AG09319 (cell line): ENCODE data around the gene NOL9.

Experiments
- DNase-seq: peaks from one replicate; pipeline ENCODE4 v3.0.0-alpha.2; 2010; ENCODE audit warnings: low read depth; ENCODE audit errors: extremely low read depth
- TF ChIP-seq, protein P1 (sequence below): IDR thresholded peaks from 2 replicates; pipeline ENCODE4 v1.5.1; 2011; ENCODE audit warnings: low read depth, mild to moderate bottlenecking, inconsistent platforms, low read length, moderate library complexity

NOL9 gene

DNA sequence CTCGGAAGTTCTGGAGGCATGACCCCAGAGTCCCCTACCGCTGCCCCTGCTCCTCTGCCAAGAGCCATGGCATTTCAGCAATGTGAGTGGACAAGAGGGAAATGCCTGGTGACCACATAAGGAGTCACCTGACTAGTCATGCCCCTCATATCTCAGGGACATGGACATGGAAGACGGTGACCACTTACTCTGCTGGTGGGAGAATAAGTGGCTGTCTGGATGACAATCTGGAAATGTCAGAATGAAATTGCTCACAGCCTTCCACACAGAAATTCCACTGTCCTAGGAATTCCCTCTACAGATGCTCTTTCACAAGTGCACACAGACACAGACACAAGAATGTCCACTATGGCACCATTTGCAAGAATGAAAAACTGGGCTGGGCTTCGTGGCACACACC lies 38.5 kb downstream of the NOL9 start:
- TF ChIP-seq, protein P1, sequence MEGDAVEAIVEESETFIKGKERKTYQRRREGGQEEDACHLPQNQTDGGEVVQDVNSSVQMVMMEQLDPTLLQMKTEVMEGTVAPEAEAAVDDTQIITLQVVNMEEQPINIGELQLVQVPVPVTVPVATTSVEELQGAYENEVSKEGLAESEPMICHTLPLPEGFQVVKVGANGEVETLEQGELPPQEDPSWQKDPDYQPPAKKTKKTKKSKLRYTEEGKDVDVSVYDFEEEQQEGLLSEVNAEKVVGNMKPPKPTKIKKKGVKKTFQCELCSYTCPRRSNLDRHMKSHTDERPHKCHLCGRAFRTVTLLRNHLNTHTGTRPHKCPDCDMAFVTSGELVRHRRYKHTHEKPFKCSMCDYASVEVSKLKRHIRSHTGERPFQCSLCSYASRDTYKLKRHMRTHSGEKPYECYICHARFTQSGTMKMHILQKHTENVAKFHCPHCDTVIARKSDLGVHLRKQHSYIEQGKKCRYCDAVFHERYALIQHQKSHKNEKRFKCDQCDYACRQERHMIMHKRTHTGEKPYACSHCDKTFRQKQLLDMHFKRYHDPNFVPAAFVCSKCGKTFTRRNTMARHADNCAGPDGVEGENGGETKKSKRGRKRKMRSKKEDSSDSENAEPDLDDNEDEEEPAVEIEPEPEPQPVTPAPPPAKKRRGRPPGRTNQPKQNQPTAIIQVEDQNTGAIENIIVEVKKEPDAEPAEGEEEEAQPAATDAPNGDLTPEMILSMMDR, result no peak
- DNase-seq, result no peak

DNA sequence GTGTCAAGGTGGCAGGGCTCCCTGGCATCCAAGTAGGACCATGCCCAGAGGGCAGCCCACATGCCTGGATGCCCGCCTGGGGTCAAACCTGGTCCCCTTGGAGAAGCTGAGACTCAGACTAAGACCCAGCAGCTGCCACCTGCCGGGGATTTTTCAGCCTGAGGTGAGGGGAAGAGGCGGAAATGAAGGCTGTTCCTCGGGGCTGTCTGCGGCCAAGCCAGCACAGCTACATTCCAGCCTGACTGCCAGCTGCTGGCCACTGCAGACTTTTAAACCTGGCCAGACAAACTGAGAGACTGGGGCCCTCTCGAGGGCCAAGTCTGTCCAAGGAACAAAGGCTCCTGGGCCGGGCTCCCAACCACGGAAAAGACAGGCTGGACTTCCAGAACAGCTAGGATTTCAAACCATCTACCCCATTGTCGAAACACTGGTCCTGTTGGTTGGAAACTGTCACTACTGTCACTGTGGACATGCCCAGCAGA lies 41.0 kb downstream of the NOL9 start:
- no peak for DNase-seq
- TF ChIP-seq, protein P1, result no peak

DNA sequence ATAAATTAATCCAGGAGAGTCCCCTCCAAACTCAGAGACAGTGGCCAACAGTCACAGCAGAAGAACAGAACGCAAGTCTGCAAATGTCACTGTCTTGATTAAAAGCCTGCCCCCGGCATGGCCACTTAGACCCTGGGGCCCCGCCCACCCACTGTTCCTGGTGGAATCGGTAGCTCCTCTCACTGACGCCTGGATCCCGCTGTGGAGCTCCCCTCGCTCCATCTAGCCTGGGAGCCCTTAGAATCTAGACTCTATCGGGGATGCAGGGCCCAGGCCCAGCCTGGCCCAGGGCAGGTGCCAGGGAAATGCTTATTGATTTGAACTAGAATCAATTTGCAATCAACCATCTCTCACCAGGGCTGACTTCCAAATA lies 41.4 kb downstream of the NOL9 start:
- DNase-seq, result no peak
- TF ChIP-seq, protein P1, result no peak

DNA sequence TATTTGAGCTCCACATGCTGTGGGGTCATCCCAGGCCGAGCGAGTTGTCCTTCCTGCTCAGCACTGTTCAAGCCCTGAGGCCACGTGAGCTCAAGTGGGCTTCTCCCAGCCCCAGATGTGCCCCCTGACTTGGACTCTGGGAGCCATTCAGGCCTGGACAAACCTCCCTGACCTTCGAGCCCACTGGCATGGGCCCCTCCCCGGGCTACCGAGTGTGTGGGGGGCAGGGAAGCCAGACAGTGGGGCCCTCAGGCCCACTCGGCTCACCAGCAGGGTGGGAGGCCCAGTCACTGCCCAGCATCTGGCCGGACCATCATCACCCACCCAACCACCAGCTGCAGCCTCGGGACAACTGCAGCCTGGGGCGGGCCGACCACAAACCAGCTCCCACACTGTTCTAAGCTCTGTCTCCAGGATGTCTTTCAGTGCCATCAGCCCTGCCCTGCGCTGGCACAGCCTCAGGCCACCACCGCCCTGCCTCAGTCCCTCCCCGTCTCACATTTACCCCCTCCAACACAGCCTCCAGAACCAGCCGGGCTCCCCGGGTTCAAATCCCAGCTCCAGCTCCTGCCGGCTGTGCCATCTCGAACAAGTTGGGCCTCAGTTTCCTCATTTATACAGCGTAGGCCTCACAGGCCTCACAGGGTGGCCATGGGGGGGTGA lies 41.9 kb downstream of the NOL9 start:
- no peak for DNase-seq
- TF ChIP-seq, protein P1, result no peak

DNA sequence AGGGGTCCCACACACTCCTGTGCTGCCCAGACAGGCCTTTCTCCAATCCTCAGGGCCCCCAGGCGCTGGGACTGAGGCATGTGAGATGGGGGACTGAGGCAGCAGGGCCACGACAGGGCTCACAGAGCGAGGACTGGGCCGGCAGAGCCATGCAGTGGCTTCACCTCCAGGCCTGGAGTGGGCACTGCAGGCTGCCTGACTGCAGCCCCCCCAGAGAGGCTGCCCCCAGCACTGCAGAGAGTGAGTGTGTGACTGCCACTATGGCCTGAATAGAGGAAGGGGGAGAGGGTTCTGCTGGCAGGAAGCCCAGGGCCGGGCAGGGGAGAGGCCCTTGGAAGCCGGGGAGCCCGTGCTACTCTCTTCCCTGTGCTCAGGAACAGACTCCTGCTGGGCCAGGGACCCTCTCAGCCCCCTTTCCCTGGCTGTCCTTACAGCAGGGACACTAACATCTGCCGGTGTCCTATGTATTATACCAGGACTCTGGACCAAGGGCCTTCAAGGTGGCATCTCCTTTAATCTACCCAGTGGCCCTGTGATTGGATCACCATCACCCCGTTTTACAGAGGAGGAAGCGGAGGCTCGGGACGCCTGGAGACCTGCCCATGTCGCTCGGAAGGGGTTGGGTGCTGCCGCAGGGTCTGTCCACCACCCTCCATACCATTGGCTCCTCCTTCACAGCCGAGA lies 42.6 kb downstream of the NOL9 start:
- DNase-seq, result no peak
- TF ChIP-seq, protein P1, result no peak

DNA sequence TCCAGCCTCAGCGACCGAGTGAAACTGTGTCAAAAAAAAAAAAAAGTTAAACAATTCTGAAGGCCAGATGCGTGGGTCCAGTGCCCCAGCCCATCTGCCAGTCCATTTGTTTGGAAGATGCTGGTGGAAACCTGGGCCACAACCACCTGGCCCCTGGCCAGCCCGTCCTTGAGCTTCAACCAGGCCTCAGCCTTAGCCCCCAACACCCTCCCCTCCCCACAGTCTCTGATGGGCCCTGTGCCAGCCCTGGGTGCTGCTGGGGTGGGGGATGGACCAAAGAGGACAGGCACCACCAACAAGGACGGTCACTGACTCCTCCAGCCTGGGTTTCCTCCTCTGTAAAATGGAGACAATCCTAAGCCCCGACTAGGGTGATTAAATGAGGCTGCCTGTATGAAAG lies 43.3 kb downstream of the NOL9 start:
- no peak for DNase-seq

DNA sequence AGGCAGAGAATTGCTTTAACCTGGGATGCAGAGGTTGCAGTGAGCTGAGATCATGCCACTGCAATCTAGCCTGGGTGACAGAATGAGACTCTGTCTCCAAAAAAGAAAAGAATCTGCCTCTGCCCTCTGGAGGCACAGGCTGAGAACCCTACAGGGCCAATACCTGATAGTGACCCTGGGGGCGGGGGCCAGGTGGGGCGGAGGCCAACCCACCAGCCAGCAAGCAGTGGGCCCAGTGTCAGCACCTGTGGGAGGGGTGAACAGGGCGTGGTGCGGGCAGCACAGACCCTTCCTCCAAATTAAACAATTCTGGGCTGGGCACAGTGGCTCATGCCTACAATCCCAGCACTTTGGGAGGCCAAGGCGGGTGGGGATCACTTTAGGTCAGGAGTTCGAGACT lies 43.8 kb downstream of the NOL9 start:
- TF ChIP-seq, protein P1, result no peak
- no peak for DNase-seq

More for the DNA sequence above, 43.3 kb downstream of the NOL9 start:
- TF ChIP-seq, protein P1, result no peak
